Endometrium (tissue), 2 donors: ENCODE results near the gene HBE1.
"Not testable (repeated sequence)": the region's sequence is repeated elsewhere in the genome, so short reads cannot be mapped to it uniquely, and the experiment has no call there.

Experiments
- FAIRE-seq: peaks from 2 replicates; lab custom pipeline; 2012; peaks lifted over from hg19 to GRCh38; lab: Jason Lieb, UNC
- donor health status: control.
- donor health status: control.

HBE1 gene

DNA sequence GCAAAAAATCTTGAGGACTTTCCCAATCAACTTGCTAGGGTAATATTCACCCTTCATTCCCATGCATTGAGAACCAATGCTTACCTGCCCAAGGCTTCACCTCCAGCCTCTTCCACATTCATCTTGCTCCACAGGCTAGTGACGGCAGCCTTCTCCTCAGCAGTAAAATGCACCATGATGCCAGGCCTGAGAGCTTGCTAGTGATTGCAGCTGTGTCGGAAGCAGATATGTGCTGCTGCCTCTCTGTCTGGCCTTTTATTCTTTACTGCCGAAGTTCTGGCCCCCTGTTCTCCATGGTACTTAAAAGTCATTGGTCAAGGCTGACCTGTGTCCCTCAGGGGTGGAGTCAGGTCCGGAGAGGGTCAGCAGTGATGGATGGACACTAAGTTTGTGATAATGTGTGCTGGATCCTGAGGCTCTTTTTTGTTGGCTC lies at the start of gene HBE1:
Gene HBE1 (minus strand): TSS at position 231 of the 433 bp plus-strand sequence. CDS start 55 bp downstream, at position 176.
- FAIRE-seq, result no peak

DNA sequence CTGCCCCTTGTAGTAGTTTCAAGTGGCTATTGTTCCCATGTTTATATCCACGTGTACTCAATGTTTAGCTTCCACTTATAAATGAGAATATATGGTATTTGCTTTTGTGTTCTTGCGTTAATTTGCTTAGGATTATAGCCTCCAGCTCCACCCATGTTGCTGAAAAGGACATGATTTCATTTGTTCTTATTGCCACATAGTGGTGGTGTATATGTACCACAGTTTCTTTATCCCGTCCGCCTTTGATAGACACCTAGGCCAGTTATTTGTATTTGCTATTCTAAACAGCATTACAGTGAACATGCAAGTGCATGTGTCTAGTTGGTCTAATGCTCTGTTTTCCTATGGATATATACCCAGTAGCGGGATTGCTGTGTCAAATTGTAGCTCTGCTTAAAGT lies 47.5 kb upstream of the HBE1 start:
- FAIRE-seq, result no peak

DNA sequence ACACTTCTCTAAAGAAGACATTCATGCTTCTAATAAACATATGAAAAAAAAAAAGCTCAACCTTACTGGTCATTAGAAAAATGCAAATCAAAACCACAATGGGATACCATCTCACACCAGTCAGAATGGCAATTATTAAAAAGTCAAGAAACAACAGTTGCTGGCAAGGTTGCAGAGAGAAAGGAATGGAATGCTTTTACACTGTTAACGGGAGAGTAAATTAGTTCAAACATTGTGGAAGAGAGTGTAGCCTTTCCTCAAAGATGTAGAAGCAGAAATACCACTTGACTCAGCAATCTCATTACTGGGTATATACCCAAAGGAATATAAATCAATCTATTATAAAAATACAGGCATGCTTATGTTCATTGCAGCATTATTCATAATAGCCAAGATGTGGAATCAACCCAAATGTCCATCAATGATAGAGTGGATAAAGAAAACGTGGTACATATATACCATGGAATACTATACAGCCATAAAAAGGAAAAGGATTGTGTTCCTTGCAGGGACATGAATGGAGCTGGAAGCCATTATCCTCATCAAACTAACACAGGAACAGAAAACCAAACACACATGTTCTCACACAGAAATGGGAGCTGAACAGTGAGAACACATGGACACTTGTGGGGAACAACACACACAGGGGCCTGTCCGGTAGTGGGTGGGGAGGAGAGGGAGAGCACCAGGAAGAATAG lies 43.7 kb upstream of the HBE1 start:
- not testable (repeated sequence) for FAIRE-seq

DNA sequence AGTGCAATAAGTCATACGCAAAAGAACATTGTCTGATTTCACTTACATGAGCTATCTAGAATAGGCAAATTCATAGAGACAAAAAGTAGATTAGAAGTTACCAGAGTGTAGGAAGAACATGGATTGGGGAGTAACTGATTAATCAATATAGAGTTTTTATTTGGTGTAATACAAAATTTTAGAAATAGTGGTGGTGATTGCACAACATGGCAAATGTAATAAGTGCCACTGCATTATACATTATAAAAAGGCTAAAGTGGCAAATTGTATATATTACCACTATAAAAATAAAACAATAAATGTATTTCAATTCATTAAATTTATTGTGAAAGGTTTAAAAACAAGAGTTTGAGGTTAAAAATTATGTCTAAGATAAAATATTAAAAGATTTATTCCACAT lies 40.7 kb upstream of the HBE1 start:
- no peak for FAIRE-seq

DNA sequence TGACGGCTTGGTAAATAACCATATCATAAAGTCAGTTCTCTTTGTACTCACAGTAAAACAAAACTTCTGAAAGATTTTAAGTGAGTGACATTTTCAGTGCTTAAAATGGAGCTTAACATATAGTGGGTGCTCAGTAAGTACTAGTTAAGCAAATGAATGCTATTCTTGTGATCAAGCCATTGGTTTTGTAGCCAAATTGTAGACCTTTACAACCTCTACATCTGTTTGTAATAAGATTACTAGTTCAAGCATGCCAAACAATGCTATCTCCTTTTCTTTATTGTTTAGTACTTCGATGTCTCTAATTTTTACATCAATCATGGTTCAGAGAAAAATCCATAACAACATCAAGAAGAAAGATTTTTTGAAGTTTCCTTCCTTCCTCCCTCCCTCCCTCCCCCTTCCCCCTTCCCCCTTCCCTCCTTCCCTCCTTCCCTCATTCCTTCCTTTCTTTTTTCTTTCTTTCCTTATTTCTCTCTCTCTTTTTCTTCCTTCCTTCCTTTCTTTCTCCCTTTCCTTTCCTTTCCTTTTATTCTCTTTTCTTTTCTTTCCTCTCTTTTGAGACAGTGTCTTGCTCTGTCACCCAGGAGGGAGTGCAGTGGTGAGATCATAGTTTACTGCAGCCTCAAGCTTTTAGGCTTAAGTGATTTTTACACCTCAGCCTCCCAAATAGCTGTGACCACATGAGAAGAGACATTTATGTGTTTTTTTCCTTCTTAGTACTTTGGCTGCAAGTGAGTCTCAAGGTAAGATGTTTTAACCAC lies 37.7 kb upstream of the HBE1 start:
- FAIRE-seq, result no peak

DNA sequence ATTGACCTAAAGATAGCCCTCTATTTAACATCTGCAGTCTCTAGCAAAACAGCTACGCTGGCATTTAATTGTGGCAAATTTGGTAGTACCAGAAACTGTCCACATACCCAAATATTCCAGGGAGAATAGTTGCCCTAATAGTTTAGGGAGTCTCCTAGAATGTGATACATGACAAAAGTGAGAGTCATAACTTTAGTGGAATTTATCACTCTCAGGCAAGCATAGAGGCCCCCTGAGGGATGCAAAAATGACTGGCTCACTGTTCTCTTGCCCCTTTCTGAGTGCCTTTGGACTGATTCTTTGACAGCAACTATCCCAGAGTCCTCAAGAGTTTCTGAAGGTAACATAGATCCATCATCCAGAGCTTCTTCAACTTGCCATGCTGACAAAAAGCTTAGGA lies 34.3 kb upstream of the HBE1 start:
- no peak for FAIRE-seq

DNA sequence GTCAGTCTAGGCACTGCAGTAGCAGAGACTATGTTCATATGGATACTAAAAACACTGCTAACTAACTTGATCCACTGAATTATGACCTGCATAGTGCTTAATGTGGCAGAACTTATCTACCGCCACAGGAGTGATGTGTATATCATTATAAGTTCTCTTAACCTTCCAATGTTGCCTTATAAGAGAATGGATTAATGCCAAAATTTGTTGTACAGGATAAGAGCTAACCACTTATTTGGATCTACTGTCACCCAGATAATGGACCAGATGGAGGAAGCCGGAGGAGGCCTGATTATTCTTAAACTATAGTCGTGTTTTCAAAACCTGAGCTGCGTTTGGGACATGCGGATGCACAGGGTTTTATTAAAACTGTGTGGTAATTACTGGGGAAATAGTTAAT lies 33.9 kb upstream of the HBE1 start:
- FAIRE-seq, result no peak

DNA sequence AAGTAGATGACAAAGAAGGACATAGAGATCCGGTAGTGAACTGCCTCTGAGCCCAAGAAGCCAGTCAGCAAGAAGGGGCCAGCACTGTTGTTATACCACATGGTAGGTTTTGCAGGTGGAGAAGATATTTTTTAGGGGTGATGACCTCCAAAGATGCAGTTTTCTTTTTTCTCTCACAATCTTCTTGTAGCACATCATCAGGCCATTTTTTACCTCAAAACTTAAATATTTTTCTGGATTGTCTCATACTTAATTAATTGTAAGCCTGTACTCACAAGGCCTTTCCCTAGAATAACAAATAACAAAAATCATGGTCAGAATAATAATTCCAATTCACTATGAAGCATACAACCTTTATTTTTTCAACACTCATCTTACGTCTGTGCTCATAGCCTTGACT lies 32.1 kb upstream of the HBE1 start, which contains the start of gene OR51B4:
Gene OR51B4 (minus strand): TSS at position 101 of the 400 bp plus-strand sequence. CDS start 0 bp downstream, at position 101.
- FAIRE-seq, result no peak

DNA sequence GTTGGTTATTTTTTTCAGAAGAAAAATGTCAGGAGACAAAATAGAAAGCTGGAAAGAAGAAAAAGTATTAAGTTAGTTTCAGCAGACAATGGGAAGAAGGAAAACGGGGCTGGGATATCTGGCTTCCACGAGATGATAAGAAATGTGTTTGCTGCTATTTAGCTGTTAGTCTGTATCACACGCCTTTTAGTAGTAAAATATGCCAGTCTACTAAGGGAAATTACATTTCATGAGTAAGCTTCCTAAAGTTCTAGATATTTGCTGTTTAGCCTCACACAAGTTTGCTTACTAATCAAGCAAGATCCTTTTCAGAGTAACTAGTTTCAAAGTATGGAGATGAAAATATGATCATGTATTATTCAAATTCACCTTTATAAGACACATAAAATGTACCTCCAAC lies 30.5 kb upstream of the HBE1 start:
- no peak for FAIRE-seq

DNA sequence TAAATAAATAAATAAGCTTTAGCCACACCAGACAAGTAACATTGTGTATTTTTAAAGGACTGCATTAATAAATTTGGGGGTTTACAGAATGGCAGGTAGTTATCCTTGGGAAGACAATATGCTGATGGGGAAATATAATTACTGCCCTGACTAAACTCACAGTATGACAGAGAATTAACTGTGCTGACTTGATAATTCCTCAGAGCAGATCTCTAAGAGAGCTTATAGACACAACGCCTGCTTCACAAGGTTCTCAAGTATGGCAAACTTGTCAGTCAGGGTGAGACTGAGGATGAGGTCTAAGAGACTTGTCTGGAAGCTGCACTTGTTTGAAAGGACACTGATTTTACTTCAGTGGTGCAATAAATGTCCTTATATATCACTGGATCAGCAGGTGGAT lies 28.7 kb upstream of the HBE1 start:
- no peak for FAIRE-seq

DNA sequence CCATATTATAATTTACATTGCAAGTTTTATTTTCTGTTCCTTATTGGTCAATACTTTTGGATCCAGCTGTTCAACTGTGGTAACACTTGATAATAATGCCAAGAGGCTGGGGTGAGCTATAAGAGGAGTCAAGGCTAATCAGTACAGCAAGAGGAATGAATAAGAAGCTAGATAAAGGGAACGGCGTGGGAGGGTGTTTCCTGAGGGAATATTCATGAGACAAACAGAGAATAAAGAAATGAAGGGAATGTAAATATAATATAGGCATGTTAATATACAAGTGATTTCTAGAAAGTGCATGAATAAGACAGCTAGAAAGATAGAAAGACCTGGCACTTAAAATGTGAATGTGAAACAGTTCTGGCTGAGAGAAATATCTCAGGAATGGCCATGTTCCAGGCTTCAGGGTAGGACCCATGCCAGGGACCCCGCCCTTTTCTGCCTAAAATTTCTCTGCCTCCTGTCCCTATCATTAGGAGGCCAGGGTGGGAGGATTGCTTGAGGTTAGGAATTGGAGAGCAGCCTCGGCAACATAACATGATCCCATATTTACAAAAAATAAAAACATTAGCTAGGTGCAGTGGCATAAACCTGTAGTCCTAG lies 28.1 kb upstream of the HBE1 start:
- FAIRE-seq, result no peak

DNA sequence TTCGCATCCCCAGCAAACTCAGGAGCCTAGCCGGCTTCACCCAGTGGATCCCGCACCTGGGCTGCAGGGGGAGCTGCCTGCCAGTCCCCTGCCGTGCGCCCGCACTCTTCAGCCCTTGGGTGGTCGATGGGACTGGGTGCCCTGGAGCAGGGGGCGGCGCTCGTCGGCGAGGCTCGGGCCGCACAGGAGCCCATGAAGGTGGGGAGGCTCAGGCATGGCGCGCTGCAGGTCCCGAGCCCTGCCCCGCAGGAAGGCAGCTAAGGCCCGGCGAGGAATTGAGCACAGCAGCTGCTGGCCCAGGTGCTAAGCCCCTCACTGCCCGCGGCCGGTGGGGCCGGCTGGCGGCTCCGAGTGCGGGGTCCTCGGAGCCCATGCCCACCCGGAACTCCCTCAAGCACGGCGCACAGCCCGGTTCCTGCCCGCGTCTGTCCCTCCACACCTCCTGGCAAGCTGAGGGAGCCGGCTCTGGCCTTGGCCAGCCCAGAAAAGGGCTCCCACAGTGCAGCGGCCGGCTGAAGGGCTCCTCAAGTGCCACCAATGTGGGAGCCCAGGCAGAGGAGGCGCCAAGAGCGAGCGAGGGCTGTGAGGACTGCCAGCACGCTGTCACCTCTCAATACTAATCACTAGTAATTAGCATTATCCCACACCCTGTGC lies 24.7 kb upstream of the HBE1 start:
- not testable (repeated sequence) for FAIRE-seq

DNA sequence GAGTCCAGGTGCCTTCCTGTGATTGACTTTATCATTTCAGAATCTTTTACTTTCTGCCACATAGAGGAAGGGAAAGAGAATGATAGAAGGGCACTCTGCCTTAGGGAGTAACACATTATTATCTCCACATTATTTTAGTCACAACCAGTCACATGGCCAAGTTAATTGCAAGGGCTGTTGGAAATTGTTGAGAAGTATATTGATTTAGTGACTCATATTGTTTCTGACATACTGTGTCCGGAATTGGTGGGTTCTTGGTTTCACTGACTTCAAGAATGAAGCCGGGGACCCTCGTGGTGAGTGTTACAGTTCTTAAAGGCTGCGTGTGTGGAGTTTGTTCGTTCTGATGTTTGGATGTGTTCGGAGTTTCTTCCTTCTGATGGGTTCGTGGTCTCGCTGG lies 23.3 kb upstream of the HBE1 start:
- FAIRE-seq, result no peak

DNA sequence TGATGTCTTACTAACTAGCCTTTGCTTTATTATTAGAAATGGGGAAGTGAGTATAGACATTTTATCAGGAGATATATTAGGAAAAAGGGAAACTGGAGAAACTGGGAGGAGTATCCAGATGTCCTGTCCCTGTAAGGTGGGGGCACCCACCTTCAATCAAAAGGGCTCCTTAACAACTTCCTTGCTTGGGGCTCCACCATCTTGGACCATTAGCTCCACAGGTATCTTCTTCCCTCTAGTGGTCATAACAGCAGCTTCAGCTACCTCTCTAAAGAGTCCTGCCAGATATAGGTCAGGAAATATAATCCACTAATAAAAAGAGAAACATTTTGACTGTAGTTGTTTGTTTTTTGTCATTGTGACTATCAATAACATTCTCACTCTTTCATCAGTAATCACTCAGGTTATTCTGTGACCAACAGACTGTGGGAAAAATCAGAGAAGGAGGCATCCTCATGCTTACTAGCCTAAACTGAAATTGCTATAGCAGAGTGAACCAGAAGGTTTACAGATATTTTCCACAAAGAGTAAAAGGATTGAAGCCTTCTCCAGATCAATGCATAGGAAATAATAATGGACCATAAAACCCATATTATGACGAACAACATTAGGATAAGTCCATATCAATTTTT lies 21.6 kb upstream of the HBE1 start:
- no peak for FAIRE-seq

DNA sequence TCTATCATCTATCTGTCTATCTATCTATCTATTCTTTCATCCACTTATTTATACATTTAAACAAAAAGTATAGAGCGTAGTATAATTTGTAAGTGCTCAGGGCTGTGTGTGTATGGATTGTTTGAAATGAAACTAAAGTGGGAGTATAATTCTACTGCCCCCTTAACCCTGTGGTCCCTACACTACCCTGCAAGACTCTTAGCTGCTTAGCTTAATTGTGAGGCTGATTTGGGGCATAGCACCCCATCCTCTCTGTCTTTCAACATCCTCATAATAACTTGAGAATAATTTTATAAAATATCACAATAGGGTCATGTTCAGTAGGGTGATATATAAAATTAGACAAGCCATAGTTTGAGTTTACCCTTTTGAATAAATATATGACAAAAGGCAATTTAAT lies 20.4 kb upstream of the HBE1 start:
- FAIRE-seq, result no peak

DNA sequence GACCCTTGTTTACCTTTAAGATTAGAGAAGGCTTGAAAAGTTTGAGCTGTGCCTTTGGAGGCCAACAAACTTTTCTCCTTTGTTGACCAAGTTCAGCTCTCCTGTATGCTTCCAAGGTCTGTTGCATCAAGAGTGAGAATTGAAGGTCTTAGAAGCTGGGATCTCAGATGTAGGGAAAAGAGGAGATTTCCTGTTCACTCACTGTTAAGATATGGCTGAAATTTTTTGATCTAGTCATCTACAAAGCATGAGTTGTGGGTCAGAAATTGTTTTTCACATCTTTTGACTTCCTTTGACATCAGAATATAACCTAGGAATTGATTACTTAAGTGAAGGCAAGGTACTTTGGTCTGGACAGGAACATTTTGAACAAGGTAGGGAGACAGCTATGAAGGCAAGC lies 20.0 kb upstream of the HBE1 start:
- no peak for FAIRE-seq

DNA sequence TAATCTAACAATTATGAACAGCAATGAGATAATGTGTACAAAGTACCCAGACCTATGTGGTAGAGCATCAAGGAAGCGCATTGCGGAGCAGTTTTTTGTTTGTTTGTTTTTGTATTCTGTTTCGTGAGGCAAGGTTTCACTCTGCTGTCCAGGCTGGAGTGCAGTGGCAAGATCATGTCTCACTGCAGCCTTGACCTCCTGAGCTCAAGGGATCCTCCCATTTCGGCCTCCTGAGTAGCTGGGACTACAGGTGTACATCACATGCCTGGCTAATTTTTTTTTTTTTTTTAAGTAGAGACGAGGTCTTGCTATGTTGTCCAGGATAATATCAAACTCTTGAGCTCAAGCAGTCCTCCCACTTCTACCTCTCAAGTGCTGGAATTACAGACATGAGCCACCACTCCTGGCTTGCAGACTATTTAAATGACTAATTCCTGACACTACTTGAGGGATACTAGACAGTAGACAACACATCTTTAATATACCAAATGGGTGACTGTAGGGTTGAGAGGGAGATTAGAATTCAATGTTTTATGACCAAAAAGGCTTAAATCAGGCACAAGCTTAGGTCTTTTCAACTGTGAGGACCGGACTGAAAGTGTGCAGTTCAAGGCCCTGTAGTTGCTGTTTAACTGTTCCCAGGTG lies 19.3 kb upstream of the HBE1 start:
- no peak for FAIRE-seq

DNA sequence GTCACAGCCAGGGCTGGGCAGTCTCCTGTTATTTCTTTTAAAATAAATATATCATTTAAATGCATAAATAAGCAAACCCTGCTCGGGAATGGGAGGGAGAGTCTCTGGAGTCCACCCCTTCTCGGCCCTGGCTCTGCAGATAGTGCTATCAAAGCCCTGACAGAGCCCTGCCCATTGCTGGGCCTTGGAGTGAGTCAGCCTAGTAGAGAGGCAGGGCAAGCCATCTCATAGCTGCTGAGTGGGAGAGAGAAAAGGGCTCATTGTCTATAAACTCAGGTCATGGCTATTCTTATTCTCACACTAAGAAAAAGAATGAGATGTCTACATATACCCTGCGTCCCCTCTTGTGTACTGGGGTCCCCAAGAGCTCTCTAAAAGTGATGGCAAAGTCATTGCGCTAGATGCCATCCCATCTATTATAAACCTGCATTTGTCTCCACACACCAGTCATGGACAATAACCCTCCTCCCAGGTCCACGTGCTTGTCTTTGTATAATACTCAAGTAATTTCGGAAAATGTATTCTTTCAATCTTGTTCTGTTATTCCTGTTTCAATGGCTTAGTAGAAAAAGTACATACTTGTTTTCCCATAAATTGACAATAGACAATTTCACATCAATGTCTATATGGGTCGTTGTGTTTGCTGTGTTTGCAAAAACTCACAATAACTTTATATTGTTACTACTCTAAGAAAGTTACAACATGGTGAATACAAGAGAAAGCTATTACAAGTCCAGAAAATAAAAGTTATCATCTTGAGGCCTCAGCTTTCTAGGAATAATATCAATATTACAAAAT lies 18.6 kb upstream of the HBE1 start:
- no peak for FAIRE-seq

DNA sequence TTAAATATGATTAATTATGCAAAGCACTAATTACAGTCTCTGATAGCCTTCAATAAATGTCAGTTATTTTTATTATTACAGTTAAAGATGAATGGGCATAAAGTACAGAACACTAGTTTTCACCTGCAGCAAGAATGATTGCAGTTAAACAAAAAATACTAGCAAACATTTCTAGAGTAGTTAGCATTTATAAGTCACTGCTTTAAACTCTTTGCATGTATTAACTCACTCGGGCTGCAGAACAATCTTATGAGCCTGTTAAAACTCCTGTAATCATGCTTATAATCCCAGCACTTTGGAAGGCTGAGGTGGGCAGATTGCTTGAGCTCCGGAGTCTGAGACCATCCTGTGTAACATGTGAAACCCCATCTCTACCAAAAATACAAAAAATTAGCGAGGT lies 17.2 kb upstream of the HBE1 start:
- FAIRE-seq, result no peak

DNA sequence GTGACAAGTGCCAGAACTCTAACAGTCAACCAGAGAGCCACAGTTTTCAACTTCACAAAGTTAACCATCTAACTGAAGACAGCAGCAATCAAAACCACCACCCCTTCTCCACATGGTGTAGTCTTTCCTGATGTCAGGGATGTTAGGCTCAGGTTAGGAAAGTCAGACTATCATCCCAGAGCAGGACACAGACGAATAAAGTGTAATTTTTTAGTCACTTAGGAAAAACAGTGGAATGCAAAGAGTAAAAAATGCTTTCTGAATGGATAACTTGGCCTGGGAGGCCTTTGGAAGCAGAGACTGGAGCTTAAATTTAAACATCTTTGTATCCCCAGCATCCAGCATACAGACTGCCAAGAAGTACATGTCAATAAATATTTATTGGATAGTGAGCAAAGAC lies 16.6 kb upstream of the HBE1 start:
- no peak for FAIRE-seq
